SU-DHL-6 (cell line): ENCODE data around the gene ADH7.

Experiments used
- CTCF ChIP-seq: fragments of 200-600 bp; sonication (generic); IDR thresholded peaks from one replicate; pipeline ENCODE4 v1.5.1; 2017; ENCODE audit warnings: antibody characterized with exemption, mild to moderate bottlenecking, low read length, moderate library complexity; ENCODE audit not compliant: insufficient read depth, poor library complexity, severe bottlenecking
- EZH2phosphoT487 ChIP-seq: fragments of 200-600 bp; sonication (generic), shearing (Covaris generic); conservative IDR thresholded peaks from 2 replicates; pipeline ENCODE4 v1.6.1; 2018; ENCODE audit warnings: mild to moderate bottlenecking, antibody characterized with exemption, low read length, moderate library complexity, mixed read lengths

DNA sequence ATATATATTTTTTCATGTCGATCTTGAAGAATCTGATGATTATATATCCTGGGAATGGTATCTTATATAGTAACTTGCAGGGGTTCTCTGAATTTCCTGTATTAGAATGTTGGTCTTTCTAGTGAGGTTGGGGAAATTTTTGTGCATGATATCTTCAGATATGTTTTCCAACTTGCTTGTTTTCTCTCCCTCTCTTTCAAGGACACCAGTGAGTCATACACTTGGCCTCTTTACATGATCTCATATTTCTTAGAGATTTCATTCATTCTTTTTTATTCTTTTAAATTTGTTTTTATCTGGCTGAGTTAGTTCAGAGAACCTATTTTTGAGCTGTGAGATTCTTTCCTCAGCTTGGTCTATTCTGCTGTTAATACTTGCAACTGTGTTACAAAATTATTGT, 48.5 kb upstream of the ADH7 start:
- TF ChIP-seq CTCF (no peak), EZH2phosphoT487 (no peak)
